Fibroblast of villous mesenchyme (primary cell): ENCODE results near the gene GPR160. TPM values are rescaled to one million over a fixed set of nuclear protein-coding genes. Genes with fewer than 3 reads are reported as not detected.

Source experiments
- DNase-seq: peaks from one replicate; pipeline ENCODE4 v3.0.0-alpha.2; 2010; ENCODE audit warnings: low read depth
- H3K4me3 ChIP-seq: 2 replicates; pipeline ENCODE4 v1.5.1; 2011; ENCODE audit warnings: low read depth, mild to moderate bottlenecking, low read length
- total RNA-seq: library from RNA; depleted of rRNA; stranded (reverse); fragments of >200 nt; gene quantifications from 2 replicates; pipeline ENCODE4 v1.2.3, GENCODE V29; 2012
- TF ChIP-seq, protein P1 (sequence below): IDR thresholded peaks from 2 replicates; pipeline ENCODE4 v1.5.1; 2012; ENCODE audit warnings: low read depth, mild to moderate bottlenecking, low read length; ENCODE audit not compliant: insufficient read depth

GPR160 gene
- total RNA-seq, 1 donor: 0.43 TPM

- no peak overlapping the region for H3K4me3 ChIP-seq
- no peak for DNase-seq
- TF ChIP-seq, protein P1, sequence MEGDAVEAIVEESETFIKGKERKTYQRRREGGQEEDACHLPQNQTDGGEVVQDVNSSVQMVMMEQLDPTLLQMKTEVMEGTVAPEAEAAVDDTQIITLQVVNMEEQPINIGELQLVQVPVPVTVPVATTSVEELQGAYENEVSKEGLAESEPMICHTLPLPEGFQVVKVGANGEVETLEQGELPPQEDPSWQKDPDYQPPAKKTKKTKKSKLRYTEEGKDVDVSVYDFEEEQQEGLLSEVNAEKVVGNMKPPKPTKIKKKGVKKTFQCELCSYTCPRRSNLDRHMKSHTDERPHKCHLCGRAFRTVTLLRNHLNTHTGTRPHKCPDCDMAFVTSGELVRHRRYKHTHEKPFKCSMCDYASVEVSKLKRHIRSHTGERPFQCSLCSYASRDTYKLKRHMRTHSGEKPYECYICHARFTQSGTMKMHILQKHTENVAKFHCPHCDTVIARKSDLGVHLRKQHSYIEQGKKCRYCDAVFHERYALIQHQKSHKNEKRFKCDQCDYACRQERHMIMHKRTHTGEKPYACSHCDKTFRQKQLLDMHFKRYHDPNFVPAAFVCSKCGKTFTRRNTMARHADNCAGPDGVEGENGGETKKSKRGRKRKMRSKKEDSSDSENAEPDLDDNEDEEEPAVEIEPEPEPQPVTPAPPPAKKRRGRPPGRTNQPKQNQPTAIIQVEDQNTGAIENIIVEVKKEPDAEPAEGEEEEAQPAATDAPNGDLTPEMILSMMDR: no peak
These were observed 6.5 kb downstream of the GPR160 start for GRCh38 chr3:170044271-170044670.

GRCh38 chr3:170044795-170045244, 7.0 kb downstream of the GPR160 start:
- no peak for DNase-seq
- TF ChIP-seq, protein P1: no peak
- H3K4me3 ChIP-seq: no peak overlapping the region

DNA sequence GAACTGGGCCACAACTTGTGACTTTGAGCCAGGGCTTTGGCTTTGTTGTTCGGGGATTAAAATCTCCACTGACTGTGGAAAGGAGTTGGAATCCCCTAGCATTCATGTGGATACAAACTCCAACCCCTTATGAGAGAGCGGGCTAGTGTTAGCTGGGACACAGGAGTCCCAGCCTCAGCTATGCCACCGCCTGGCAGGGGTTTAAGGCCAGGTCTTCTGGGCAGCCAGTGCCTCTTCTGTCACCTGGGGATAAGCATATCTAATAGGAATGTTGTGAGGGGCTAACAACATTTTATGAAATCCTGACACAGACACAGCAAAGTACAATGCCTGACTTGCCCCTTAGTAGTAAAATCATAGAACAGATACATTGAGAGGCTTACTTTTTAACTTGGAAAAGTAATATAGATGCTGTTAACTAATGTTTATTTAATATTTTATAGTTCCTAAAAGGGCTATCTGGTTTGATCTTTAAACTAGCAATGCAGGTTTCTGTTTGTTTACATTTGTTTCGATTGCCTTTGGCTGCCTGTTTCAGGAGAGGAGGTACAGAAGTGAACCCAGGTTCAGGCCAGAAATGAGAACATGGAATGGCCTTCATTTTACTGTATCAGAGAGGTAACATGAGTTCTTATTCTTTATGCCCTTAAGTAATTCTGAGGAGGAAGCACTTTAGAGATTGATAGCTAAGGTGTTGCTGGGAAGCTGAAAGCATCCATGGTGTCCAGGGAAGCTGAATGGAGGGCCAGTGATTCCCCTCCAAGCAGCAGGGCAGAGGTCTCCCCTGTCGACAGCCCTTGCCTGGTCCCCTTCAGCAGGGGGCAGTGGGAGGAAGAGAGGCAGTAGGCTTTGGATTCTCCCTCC, 8.7 kb downstream of the GPR160 start:
- no peak for DNase-seq
- H3K4me3 ChIP-seq: no peak overlapping the region
- TF ChIP-seq, protein P1: no peak

- no peak overlapping the region for H3K4me3 ChIP-seq
- TF ChIP-seq, protein P1: no peak
- DNase-seq: no peak
These were observed 9.3 kb downstream of the GPR160 start for GRCh38 chr3:170047133-170047404.

GRCh38 chr3:170049146-170050000, 11.6 kb downstream of the GPR160 start:
- TF ChIP-seq, protein P1: no peak
- H3K4me3 ChIP-seq: no peak overlapping the region
- DNase-seq: no peak

DNA sequence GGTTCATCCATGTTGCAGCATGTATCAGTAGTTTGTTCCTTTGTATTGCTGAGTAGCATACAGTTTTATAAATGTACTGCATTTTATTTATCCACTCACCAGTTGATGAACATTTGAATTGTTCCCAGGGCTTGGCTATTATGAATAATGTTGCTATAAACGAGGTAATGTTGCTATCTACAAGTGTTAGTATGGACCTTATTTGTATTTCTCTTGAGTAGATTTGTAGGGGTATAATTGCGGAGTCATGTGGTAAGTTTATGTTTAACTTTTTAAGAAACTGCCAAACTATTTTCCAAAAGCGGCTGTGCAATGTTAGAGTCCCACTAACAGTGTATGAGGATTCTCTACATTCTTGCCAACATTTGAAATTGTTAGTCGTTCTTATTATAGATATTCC, 13.0 kb downstream of the GPR160 start:
- DNase-seq: no peak
- no peak overlapping the region for H3K4me3 ChIP-seq
- TF ChIP-seq, protein P1: no peak
